ENCODE measurements around the gene BMPR2. TPM values are rescaled to one million over a fixed set of nuclear protein-coding genes. Genes with fewer than 3 reads are reported as not detected.
"Not testable (repeated sequence)": the region's sequence is repeated elsewhere in the genome, so short reads cannot be mapped to it uniquely, and the experiment has no call there.

Gene BMPR2
- total RNA-seq, 1 donor = 44.2 TPM

GRCh38 chr2:202545931-202546330 is 169.8 kb downstream of the BMPR2 start:
- Histone ChIP-seq H4K20me1 (ENCODE audit: insufficient read depth, low read length) (no peaks in the 10 kb centered on the region), H2AFZ (ENCODE audit: low read length) (no peak overlapping the region), H3K27ac (ENCODE audit: low read depth, low read length) (no peak overlapping the region), H3K27me3 (ENCODE audit: insufficient read depth, low read length) (no peaks in the 10 kb centered on the region), H3K36me3 (ENCODE audit: insufficient read depth, low read length) (no peaks in the 10 kb centered on the region), H3K79me2 (ENCODE audit: insufficient read depth, low read length) (no peaks in the 10 kb centered on the region), H3K4me1 (ENCODE audit: insufficient read depth, low read length) (no peaks in the 10 kb centered on the region), H3K9me3 (ENCODE audit: low read depth, low read length) (no peaks in the 10 kb centered on the region), H3K4me3 (ENCODE audit: insufficient read depth, low read length) (no peak overlapping the region), H3K4me2 (ENCODE audit: insufficient read depth, low read length) (no peak overlapping the region)
- DNase-seq (ENCODE audit: insufficient read length, low spot score, missing footprints) = no peak
- TF ChIP-seq CTCF (IDR thresholded peaks at IDR 0.05; ENCODE audit: extremely low read depth, low read depth, low read length) = no peak

- DNase-seq (ENCODE audit: insufficient read length, low spot score, missing footprints); H3K79me2 ChIP-seq (ENCODE audit: insufficient read depth, low read length); H3K27ac ChIP-seq (ENCODE audit: low read depth, low read length): not testable (repeated sequence)
Observed at GRCh38 chr2:202546499-202547141, 170.5 kb downstream of the BMPR2 start.

GRCh38 chr2:202548240-202548639 is 172.1 kb downstream of the BMPR2 start:
- Histone ChIP-seq H2AFZ (ENCODE audit: low read length) (no peak overlapping the region), H3K27me3 (ENCODE audit: insufficient read depth, low read length) (no peaks in the 10 kb centered on the region), H3K36me3 (ENCODE audit: insufficient read depth, low read length) (peaks cover 9% of the 10 kb centered on the region), H3K4me1 (ENCODE audit: insufficient read depth, low read length) (no peaks in the 10 kb centered on the region), H3K9me3 (ENCODE audit: low read depth, low read length) (no peaks in the 10 kb centered on the region), H3K79me2 (ENCODE audit: insufficient read depth, low read length) (no peaks in the 10 kb centered on the region), H4K20me1 (ENCODE audit: insufficient read depth, low read length) (no peaks in the 10 kb centered on the region), H3K4me2 (ENCODE audit: insufficient read depth, low read length) (no peak overlapping the region), H3K27ac (ENCODE audit: low read depth, low read length) (no peak overlapping the region), H3K4me3 (ENCODE audit: insufficient read depth, low read length) (no peak overlapping the region)
- DNase-seq (ENCODE audit: insufficient read length, low spot score, missing footprints) = no peak
- no peak for TF ChIP-seq CTCF (IDR thresholded peaks at IDR 0.05; ENCODE audit: extremely low read depth, low read depth, low read length)

More at GRCh38 chr2:202546499-202547141, 170.5 kb downstream of the BMPR2 start:
- not testable (repeated sequence) for H3K27me3 ChIP-seq (ENCODE audit: insufficient read depth, low read length); H3K9me3 ChIP-seq (ENCODE audit: low read depth, low read length); H2AFZ ChIP-seq (ENCODE audit: low read length); H3K4me1 ChIP-seq (ENCODE audit: insufficient read depth, low read length); H3K4me3 ChIP-seq (ENCODE audit: insufficient read depth, low read length); H3K4me2 ChIP-seq (ENCODE audit: insufficient read depth, low read length); H3K36me3 ChIP-seq (ENCODE audit: insufficient read depth, low read length); H4K20me1 ChIP-seq (ENCODE audit: insufficient read depth, low read length)

DNA sequence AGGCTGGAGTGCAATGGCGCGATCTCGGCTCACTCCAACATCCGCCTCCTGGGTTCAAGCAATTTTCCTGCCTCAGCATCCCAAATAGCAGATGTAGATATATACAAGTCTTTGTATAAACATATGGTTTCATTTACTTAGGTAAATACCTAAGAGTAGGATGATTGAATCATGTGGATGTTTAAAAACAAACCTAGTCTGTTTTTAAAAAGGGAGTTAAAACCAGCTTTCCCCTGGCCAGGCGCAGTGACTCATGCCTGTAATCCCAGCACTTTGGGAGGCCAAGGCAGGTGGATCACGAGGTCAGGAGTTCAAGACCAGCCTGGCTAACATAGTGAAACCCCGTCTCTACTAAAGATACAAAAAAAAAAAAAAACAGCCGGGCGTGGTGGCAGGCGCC is 174.9 kb downstream of the BMPR2 start:
- H3K9me3 ChIP-seq (ENCODE audit: low read depth, low read length) = not testable (repeated sequence)

DNA sequence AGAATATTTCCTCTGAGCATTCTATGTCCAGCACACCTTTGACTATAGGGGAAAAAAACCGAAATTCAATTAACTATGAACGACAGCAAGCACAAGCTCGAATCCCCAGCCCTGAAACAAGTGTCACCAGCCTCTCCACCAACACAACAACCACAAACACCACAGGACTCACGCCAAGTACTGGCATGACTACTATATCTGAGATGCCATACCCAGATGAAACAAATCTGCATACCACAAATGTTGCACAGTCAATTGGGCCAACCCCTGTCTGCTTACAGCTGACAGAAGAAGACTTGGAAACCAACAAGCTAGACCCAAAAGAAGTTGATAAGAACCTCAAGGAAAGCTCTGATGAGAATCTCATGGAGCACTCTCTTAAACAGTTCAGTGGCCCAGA is 179.2 kb downstream of the BMPR2 start:
- H2AFZ ChIP-seq (ENCODE audit: low read length) = no peak overlapping the region
- H3K4me3 ChIP-seq (ENCODE audit: insufficient read depth, low read length) = no peak overlapping the region
- H3K36me3 ChIP-seq (ENCODE audit: insufficient read depth, low read length) = peaks cover 32% of the 10 kb centered on the region
- H4K20me1 ChIP-seq (ENCODE audit: insufficient read depth, low read length) = no peaks in the 10 kb centered on the region
- no peak overlapping the region for H3K27ac ChIP-seq (ENCODE audit: low read depth, low read length)
- H3K9me3 ChIP-seq (ENCODE audit: low read depth, low read length) = no peaks in the 10 kb centered on the region
- no peaks in the 10 kb centered on the region for H3K27me3 ChIP-seq (ENCODE audit: insufficient read depth, low read length)
- no peaks in the 10 kb centered on the region for H3K4me1 ChIP-seq (ENCODE audit: insufficient read depth, low read length)
- no peak overlapping the region for H3K4me2 ChIP-seq (ENCODE audit: insufficient read depth, low read length)
- no peaks in the 10 kb centered on the region for H3K79me2 ChIP-seq (ENCODE audit: insufficient read depth, low read length)
- TF ChIP-seq CTCF (IDR thresholded peaks at IDR 0.05; ENCODE audit: extremely low read depth, low read depth, low read length) = no peak
- no peak for DNase-seq (ENCODE audit: insufficient read length, low spot score, missing footprints)

More for the DNA sequence above, 174.9 kb downstream of the BMPR2 start:
- H3K27me3 ChIP-seq (ENCODE audit: insufficient read depth, low read length); H3K27ac ChIP-seq (ENCODE audit: low read depth, low read length); H2AFZ ChIP-seq (ENCODE audit: low read length); H3K4me2 ChIP-seq (ENCODE audit: insufficient read depth, low read length); H3K4me3 ChIP-seq (ENCODE audit: insufficient read depth, low read length); H3K4me1 ChIP-seq (ENCODE audit: insufficient read depth, low read length); H4K20me1 ChIP-seq (ENCODE audit: insufficient read depth, low read length); DNase-seq (ENCODE audit: insufficient read length, low spot score, missing footprints); H3K79me2 ChIP-seq (ENCODE audit: insufficient read depth, low read length): not testable (repeated sequence)
- peaks cover 23% of the 10 kb centered on the region for H3K36me3 ChIP-seq (ENCODE audit: insufficient read depth, low read length)

All from osteoblast (primary cell).